ENCODE results near the gene CDKAL1.

CDKAL1 gene

GRCh38 chr6:20805021-20805420 lies 270.8 kb downstream of the CDKAL1 start:
- CTCF ChIA-PET = interaction anchor here (1.8 kb wide), 1 partner anchor 16 kb away, joined by 4 read pairs; no protein-coding TSS in a partner anchor
- DNase-seq = no peak
- POLR2A ChIA-PET = no interaction called here
- H3K27ac ChIP-seq (ENCODE audit: insufficient read depth in 1 of 2, low read depth in 1 of 2, low read length in 2 of 2, poor library complexity in 1 of 2, severe bottlenecking in 2 of 2) = no peak overlapping the region
- H3K9me3 ChIP-seq (ENCODE audit: control extremely low read depth in 1 of 5, control insufficient read depth in 4 of 5, insufficient read depth in 2 of 5, low read depth in 1 of 5, low read length in 4 of 5) = peaks cover 0 to 18% (median 3%) of the 10 kb centered on the region in 5 experiments
- WGBS (ENCODE audit: insufficient coverage) = no CpG with 5 or more reads among the region's 1 CpG
- peaks cover 0 to 16% (median 4%) of the 10 kb centered on the region in 4 experiments for H3K36me3 ChIP-seq (ENCODE audit: control insufficient read depth in 4 of 4, insufficient read depth in 4 of 4, low read length in 3 of 4)
- no peak overlapping the region for H3K4me3 ChIP-seq (ENCODE audit: control insufficient read depth in 1 of 7, extremely low read depth in 1 of 7, insufficient read depth in 4 of 7, low read depth in 2 of 7, low read length in 6 of 7)
- H3K27me3 ChIP-seq (replicated peaks in 2 of 5; ENCODE audit: control insufficient read depth in 4 of 5, insufficient read depth in 5 of 5, low read length in 4 of 5) = no peaks in the 10 kb centered on the region
- no peaks in the 10 kb centered on the region for H3K4me1 ChIP-seq (ENCODE audit: control extremely low read depth in 1 of 4, control insufficient read depth in 4 of 4, insufficient read depth in 4 of 4, low read length in 3 of 4)

DNA sequence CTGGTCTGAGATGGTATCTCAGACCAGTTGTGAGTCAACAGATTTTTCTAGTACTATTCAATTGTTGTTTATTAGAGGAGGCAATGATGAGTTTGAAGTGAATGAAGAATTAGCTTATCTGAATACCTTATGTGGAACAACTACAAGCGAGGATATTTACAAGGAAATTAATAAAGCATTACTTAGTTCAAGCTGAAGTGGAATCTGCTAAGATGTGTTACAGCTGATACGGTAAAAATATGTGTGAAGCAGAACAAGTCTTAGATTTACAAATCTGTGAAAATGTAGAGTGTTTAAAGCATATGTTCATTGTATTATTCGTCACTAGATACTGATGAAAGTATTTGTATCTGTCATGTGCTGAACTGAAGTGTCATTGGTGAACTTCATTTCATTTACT lies 272.4 kb downstream of the CDKAL1 start:
- Histone ChIP-seq H3K36me3 (ENCODE audit: control insufficient read depth in 4 of 4, insufficient read depth in 4 of 4, low read length in 3 of 4) (peaks cover 0 to 16% (median 5%) of the 10 kb centered on the region in 4 experiments), H3K4me3 (ENCODE audit: control insufficient read depth in 1 of 7, extremely low read depth in 1 of 7, insufficient read depth in 4 of 7, low read depth in 2 of 7, low read length in 6 of 7) (no peak overlapping the region), H3K4me1 (ENCODE audit: control extremely low read depth in 1 of 4, control insufficient read depth in 4 of 4, insufficient read depth in 4 of 4, low read length in 3 of 4) (no peaks in the 10 kb centered on the region), H3K27ac (ENCODE audit: insufficient read depth in 1 of 2, low read depth in 1 of 2, low read length in 2 of 2, poor library complexity in 1 of 2, severe bottlenecking in 2 of 2) (no peak overlapping the region), H3K9me3 (ENCODE audit: control extremely low read depth in 1 of 5, control insufficient read depth in 4 of 5, insufficient read depth in 2 of 5, low read depth in 1 of 5, low read length in 4 of 5) (peaks cover 0 to 18% (median 3%) of the 10 kb centered on the region in 5 experiments), H3K27me3 (replicated peaks in 2 of 5; ENCODE audit: control insufficient read depth in 4 of 5, insufficient read depth in 5 of 5, low read length in 4 of 5) (no peaks in the 10 kb centered on the region)
- no peak for DNase-seq
- ChIA-PET CTCF (interaction anchor here (1.1 kb wide), 1 partner anchor 23 kb away, joined by 3 read pairs; no protein-coding TSS in a partner anchor), POLR2A (no interaction called here)
- 94% methylated on average over 2 of the region's 3 CpGs for WGBS (ENCODE audit: insufficient coverage)

- ChIA-PET POLR2A (interaction anchor here (0.5 kb wide), 1 partner anchor 58 kb away, joined by 5 read pairs; no protein-coding TSS in a partner anchor), CTCF (no interaction called here)
- DNase-seq = no peak
- no peak overlapping the region for H3K4me3 ChIP-seq (ENCODE audit: control insufficient read depth in 1 of 7, extremely low read depth in 1 of 7, insufficient read depth in 4 of 7, low read depth in 2 of 7, low read length in 6 of 7)
- 100% methylated on average over 1 of the region's 2 CpGs for WGBS (ENCODE audit: insufficient coverage)
- H3K4me1 ChIP-seq (ENCODE audit: control extremely low read depth in 1 of 4, control insufficient read depth in 4 of 4, insufficient read depth in 4 of 4, low read length in 3 of 4) = no peaks in the 10 kb centered on the region
- H3K9me3 ChIP-seq (ENCODE audit: control extremely low read depth in 1 of 5, control insufficient read depth in 4 of 5, insufficient read depth in 2 of 5, low read depth in 1 of 5, low read length in 4 of 5) = peaks cover 0 to 25% (median 3%) of the 10 kb centered on the region in 5 experiments
- no peak overlapping the region for H3K27ac ChIP-seq (ENCODE audit: insufficient read depth in 1 of 2, low read depth in 1 of 2, low read length in 2 of 2, poor library complexity in 1 of 2, severe bottlenecking in 2 of 2)
- H3K36me3 ChIP-seq (ENCODE audit: control insufficient read depth in 4 of 4, insufficient read depth in 4 of 4, low read length in 3 of 4) = peaks cover 0 to 16% (median 5%) of the 10 kb centered on the region in 4 experiments
- no peaks in the 10 kb centered on the region for H3K27me3 ChIP-seq (replicated peaks in 2 of 5; ENCODE audit: control insufficient read depth in 4 of 5, insufficient read depth in 5 of 5, low read length in 4 of 5)
Observed at GRCh38 chr6:20808439-20808838, 274.2 kb downstream of the CDKAL1 start.

GRCh38 chr6:20808924-20809323 lies 274.7 kb downstream of the CDKAL1 start:
- Histone ChIP-seq H3K27me3 (replicated peaks in 2 of 5; ENCODE audit: control insufficient read depth in 4 of 5, insufficient read depth in 5 of 5, low read length in 4 of 5) (no peaks in the 10 kb centered on the region), H3K4me1 (ENCODE audit: control extremely low read depth in 1 of 4, control insufficient read depth in 4 of 4, insufficient read depth in 4 of 4, low read length in 3 of 4) (no peaks in the 10 kb centered on the region), H3K36me3 (ENCODE audit: control insufficient read depth in 4 of 4, insufficient read depth in 4 of 4, low read length in 3 of 4) (peaks cover 0 to 16% (median 5%) of the 10 kb centered on the region in 4 experiments), H3K9me3 (ENCODE audit: control extremely low read depth in 1 of 5, control insufficient read depth in 4 of 5, insufficient read depth in 2 of 5, low read depth in 1 of 5, low read length in 4 of 5) (peaks cover 0 to 25% (median 3%) of the 10 kb centered on the region in 5 experiments), H3K4me3 (ENCODE audit: control insufficient read depth in 1 of 7, extremely low read depth in 1 of 7, insufficient read depth in 4 of 7, low read depth in 2 of 7, low read length in 6 of 7) (no peak overlapping the region), H3K27ac (ENCODE audit: insufficient read depth in 1 of 2, low read depth in 1 of 2, low read length in 2 of 2, poor library complexity in 1 of 2, severe bottlenecking in 2 of 2) (no peak overlapping the region)
- no peak for DNase-seq
- CTCF ChIA-PET = interaction anchor here (1.0 kb wide), 1 partner anchor 11 kb away, joined by 3 read pairs; no protein-coding TSS in a partner anchor
- WGBS (ENCODE audit: insufficient coverage) = no CpG with 5 or more reads among the region's 2 CpGs
- POLR2A ChIA-PET = interaction anchor here (0.5 kb wide), 1 partner anchor 58 kb away, joined by 5 read pairs; no protein-coding TSS in a partner anchor

DNA sequence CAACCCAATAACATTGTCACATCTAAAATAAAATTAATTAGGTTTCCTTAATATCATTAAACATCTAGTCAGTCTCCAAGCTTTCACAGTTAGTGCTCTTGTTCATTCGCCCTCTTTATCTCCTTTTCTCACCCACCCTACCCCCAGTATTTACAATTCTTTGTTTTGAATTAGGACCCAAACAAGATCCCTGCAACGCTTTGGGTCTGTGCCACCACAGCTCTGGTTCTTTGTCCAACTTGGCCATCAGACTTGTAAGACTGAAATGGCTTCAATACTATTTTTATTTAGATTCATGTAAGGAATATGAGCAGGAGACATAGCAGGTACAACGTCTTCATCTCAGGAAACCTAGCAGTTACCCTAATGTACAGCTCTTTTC lies 276.5 kb downstream of the CDKAL1 start:
- no peak for DNase-seq
- ChIA-PET CTCF (no interaction called here), POLR2A (no interaction called here)
- Histone ChIP-seq H3K27me3 (replicated peaks in 2 of 5; ENCODE audit: control insufficient read depth in 4 of 5, insufficient read depth in 5 of 5, low read length in 4 of 5) (no peaks in the 10 kb centered on the region), H3K4me1 (ENCODE audit: control extremely low read depth in 1 of 4, control insufficient read depth in 4 of 4, insufficient read depth in 4 of 4, low read length in 3 of 4) (no peaks in the 10 kb centered on the region), H3K36me3 (ENCODE audit: control insufficient read depth in 4 of 4, insufficient read depth in 4 of 4, low read length in 3 of 4) (peaks cover 0 to 14% (median 5%) of the 10 kb centered on the region in 4 experiments), H3K9me3 (ENCODE audit: control extremely low read depth in 1 of 5, control insufficient read depth in 4 of 5, insufficient read depth in 2 of 5, low read depth in 1 of 5, low read length in 4 of 5) (peaks cover 0 to 21% (median 3%) of the 10 kb centered on the region in 5 experiments), H3K27ac (ENCODE audit: insufficient read depth in 1 of 2, low read depth in 1 of 2, low read length in 2 of 2, poor library complexity in 1 of 2, severe bottlenecking in 2 of 2) (no peak overlapping the region), H3K4me3 (ENCODE audit: control insufficient read depth in 1 of 7, extremely low read depth in 1 of 7, insufficient read depth in 4 of 7, low read depth in 2 of 7, low read length in 6 of 7) (no peak overlapping the region)
- WGBS (ENCODE audit: insufficient coverage) = 90% methylated on average over 2 of the region's 3 CpGs

GRCh38 chr6:20811109-20811761 lies 277.0 kb downstream of the CDKAL1 start:
- POLR2A ChIA-PET = no interaction called here
- Histone ChIP-seq H3K27ac (ENCODE audit: insufficient read depth in 1 of 2, low read depth in 1 of 2, low read length in 2 of 2, poor library complexity in 1 of 2, severe bottlenecking in 2 of 2) (no peak overlapping the region), H3K9me3 (ENCODE audit: control extremely low read depth in 1 of 5, control insufficient read depth in 4 of 5, insufficient read depth in 2 of 5, low read depth in 1 of 5, low read length in 4 of 5) (peaks cover 0 to 17% (median under 1%) of the 10 kb centered on the region in 5 experiments), H3K4me1 (ENCODE audit: control extremely low read depth in 1 of 4, control insufficient read depth in 4 of 4, insufficient read depth in 4 of 4, low read length in 3 of 4) (no peaks in the 10 kb centered on the region), H3K36me3 (ENCODE audit: control insufficient read depth in 4 of 4, insufficient read depth in 4 of 4, low read length in 3 of 4) (peaks cover 0 to 10% (median 1%) of the 10 kb centered on the region in 4 experiments), H3K4me3 (ENCODE audit: control insufficient read depth in 1 of 7, extremely low read depth in 1 of 7, insufficient read depth in 4 of 7, low read depth in 2 of 7, low read length in 6 of 7) (no peak overlapping the region), H3K27me3 (replicated peaks in 2 of 5; ENCODE audit: control insufficient read depth in 4 of 5, insufficient read depth in 5 of 5, low read length in 4 of 5) (no peaks in the 10 kb centered on the region)
- 68% methylated on average over 3 of the region's 6 CpGs for WGBS (ENCODE audit: insufficient coverage)
- CTCF ChIA-PET = no interaction called here
- DNase-seq = peak; percentile 5 to 56 (median 54)

GRCh38 chr6:20812776-20813175 lies 278.5 kb downstream of the CDKAL1 start:
- POLR2A ChIA-PET = no interaction called here
- no CpG with 5 or more reads among the region's 2 CpGs for WGBS (ENCODE audit: insufficient coverage)
- CTCF ChIA-PET = no interaction called here
- H3K4me1 ChIP-seq (ENCODE audit: control extremely low read depth in 1 of 4, control insufficient read depth in 4 of 4, insufficient read depth in 4 of 4, low read length in 3 of 4) = no peaks in the 10 kb centered on the region
- H3K4me3 ChIP-seq (ENCODE audit: control insufficient read depth in 1 of 7, extremely low read depth in 1 of 7, insufficient read depth in 4 of 7, low read depth in 2 of 7, low read length in 6 of 7) = no peak overlapping the region
- peaks cover 0 to 3% (median 1%) of the 10 kb centered on the region in 4 experiments for H3K36me3 ChIP-seq (ENCODE audit: control insufficient read depth in 4 of 4, insufficient read depth in 4 of 4, low read length in 3 of 4)
- DNase-seq = no peak
- H3K27ac ChIP-seq (ENCODE audit: insufficient read depth in 1 of 2, low read depth in 1 of 2, low read length in 2 of 2, poor library complexity in 1 of 2, severe bottlenecking in 2 of 2) = no peak overlapping the region
- H3K27me3 ChIP-seq (replicated peaks in 2 of 5; ENCODE audit: control insufficient read depth in 4 of 5, insufficient read depth in 5 of 5, low read length in 4 of 5) = no peaks in the 10 kb centered on the region
- H3K9me3 ChIP-seq (ENCODE audit: control extremely low read depth in 1 of 5, control insufficient read depth in 4 of 5, insufficient read depth in 2 of 5, low read depth in 1 of 5, low read length in 4 of 5) = peaks cover 0 to 8% (median 0%) of the 10 kb centered on the region in 5 experiments

All from common myeloid progenitor, CD34-positive (primary cell).